BE2C (cell line): ENCODE results near the gene YIPF5.

Experiments
- DNase-seq: peaks from one replicate; pipeline ENCODE4 v3.0.0-alpha.2; 2020
- H3K27me3 ChIP-seq: fragments of 250-450 bp; sonication (Bioruptor Pico); 2 replicates; pipeline ENCODE4 v1.5.1; 2020; ENCODE audit warnings: mild to moderate bottlenecking
- H3K36me3 ChIP-seq: fragments of 250-450 bp; sonication (Bioruptor Pico); 2 replicates; pipeline ENCODE4 v1.5.1; 2020; ENCODE audit warnings: mild to moderate bottlenecking
- H3K4me1 ChIP-seq: fragments of 250-450 bp; sonication (Bioruptor Pico); 2 replicates; pipeline ENCODE4 v1.5.1; 2020
- H3K4me3 ChIP-seq: 2 replicates; pipeline ENCODE4 v1.5.1; 2011; ENCODE audit warnings: low read depth, low read length
- H3K9me3 ChIP-seq: fragments of 250-450 bp; sonication (Bioruptor Pico); 2 replicates; pipeline ENCODE4 v1.5.1; 2020
- TF ChIP-seq, protein P1 (sequence below): IDR thresholded peaks from 2 replicates; pipeline ENCODE4 v1.5.1; 2012; ENCODE audit warnings: mild to moderate bottlenecking, low read depth, low read length

The YIPF5 gene

DNA sequence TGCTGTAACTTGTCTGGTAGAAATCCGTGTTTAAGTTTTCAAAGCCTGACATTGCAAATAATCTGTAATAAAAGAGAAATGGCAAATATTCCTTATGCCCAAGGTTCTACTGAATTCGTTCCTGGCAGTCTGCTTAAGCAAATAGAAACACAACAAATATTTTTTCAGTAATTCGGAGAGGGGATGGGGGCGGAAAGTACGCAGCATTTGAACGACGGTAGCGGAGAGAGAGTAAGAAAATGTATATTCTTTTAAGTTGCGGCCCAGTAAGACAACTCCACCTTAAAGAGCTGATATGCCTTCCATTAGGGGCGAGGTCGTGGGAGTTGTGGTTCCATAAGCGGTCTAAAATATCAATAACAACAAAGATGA is 569 bp downstream of the YIPF5 start:
- H3K9me3 ChIP-seq, result no peaks in the 10 kb centered on the region
- no peaks in the 10 kb centered on the region for H3K27me3 ChIP-seq
- DNase-seq, result no peak
- peak overlapping the region; percentile 93 for H3K4me3 ChIP-seq
- H3K4me1 ChIP-seq, result no peaks in the 10 kb centered on the region
- peaks cover 6% of the 10 kb centered on the region for H3K36me3 ChIP-seq
- TF ChIP-seq, protein P1, sequence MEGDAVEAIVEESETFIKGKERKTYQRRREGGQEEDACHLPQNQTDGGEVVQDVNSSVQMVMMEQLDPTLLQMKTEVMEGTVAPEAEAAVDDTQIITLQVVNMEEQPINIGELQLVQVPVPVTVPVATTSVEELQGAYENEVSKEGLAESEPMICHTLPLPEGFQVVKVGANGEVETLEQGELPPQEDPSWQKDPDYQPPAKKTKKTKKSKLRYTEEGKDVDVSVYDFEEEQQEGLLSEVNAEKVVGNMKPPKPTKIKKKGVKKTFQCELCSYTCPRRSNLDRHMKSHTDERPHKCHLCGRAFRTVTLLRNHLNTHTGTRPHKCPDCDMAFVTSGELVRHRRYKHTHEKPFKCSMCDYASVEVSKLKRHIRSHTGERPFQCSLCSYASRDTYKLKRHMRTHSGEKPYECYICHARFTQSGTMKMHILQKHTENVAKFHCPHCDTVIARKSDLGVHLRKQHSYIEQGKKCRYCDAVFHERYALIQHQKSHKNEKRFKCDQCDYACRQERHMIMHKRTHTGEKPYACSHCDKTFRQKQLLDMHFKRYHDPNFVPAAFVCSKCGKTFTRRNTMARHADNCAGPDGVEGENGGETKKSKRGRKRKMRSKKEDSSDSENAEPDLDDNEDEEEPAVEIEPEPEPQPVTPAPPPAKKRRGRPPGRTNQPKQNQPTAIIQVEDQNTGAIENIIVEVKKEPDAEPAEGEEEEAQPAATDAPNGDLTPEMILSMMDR, result no peak

DNA sequence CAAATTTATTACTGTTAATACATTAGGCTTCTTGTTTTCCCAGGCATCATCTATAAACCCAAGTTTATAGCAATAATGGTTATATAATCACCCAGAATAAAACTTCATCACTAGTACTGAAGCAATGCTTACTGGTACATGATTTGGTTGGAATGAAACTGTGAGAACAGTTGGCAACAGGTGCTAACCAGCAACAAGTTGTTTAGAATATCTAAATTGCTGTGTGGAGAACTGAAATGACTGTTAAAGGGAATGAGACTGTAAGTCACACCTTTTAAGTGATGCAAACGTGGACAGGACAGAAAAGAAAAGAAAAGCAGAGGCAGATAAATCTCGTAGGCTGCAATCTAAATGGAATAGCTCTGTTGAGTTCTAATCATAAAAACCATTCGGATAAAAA is 2.5 kb downstream of the YIPF5 start:
- Histone ChIP-seq H3K4me1 (no peaks in the 10 kb centered on the region), H3K27me3 (no peaks in the 10 kb centered on the region), H3K4me3 (no peak overlapping the region), H3K9me3 (no peaks in the 10 kb centered on the region), H3K36me3 (peaks cover 17% of the 10 kb centered on the region)
- no peak for DNase-seq
- TF ChIP-seq, protein P1, result no peak

DNA sequence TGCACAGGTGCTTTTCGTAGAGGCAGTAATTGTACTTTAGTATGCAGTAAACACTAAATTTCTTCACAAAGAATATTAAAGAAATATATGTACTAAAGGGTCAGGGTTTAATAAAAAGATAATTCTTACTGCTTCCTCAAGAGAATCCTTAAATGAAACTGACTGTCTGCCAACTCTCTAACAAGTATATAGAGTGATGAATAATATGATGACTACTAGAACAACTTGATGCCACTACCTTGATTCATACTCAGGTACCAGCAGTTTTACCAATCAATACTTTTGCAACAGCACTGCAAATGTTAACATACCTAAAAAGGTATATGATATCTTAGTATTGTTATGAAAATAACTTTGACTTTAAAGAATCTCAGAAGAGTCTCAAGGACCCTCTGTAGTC is 3.8 kb downstream of the YIPF5 start:
- Histone ChIP-seq H3K36me3 (peaks cover 27% of the 10 kb centered on the region), H3K4me3 (no peak overlapping the region)
- TF ChIP-seq, protein P1, result no peak

DNA sequence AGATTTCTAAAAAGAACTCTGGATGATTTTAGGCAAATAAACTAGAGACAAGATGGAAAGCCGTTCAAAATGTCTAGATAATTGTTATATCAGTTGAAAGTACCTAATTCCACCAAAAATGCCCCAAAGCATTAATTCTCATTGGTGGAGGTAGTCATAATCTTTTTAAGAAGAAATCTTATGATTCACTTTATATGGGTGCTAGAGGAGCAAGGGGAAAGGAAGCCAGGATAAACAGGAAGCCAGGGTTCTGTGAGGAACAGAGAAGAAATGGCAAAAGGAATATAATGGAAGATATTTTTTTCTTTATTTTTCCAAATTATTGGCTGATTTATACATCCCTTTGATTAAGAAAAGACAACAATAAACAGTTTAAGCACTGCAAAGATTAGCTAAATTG is 7.8 kb downstream of the YIPF5 start:
- Histone ChIP-seq H3K27me3 (no peaks in the 10 kb centered on the region), H3K4me3 (no peak overlapping the region), H3K4me1 (no peaks in the 10 kb centered on the region), H3K9me3 (no peaks in the 10 kb centered on the region), H3K36me3 (peaks cover 35% of the 10 kb centered on the region)
- no peak for DNase-seq
- TF ChIP-seq, protein P1, result no peak

More for the DNA sequence above, 3.8 kb downstream of the YIPF5 start:
- Histone ChIP-seq H3K4me1 (no peaks in the 10 kb centered on the region), H3K9me3 (no peaks in the 10 kb centered on the region), H3K27me3 (no peaks in the 10 kb centered on the region)
- no peak for DNase-seq

DNA sequence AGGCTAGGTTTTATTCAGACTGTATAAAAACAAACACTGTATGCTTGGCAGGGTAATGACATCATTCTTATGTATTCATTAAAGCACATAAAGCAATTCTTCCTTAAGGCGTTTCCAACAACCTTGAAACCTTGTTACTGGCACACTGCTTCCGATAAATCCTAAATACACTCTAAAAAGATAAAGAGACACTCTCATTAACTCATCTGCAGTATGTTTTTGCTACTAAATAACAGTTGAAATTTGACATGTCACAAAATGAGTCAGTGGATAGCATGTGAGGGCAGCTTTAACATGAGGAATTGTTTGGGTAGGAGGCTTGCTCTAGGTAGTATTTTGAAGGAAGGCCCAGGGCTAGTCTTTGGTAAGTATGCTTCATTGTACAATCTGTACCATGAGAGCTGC is 13.7 kb downstream of the YIPF5 start:
- H3K4me3 ChIP-seq, result no peak overlapping the region
- H3K27me3 ChIP-seq, result no peaks in the 10 kb centered on the region
- DNase-seq, result no peak
- peaks cover 9% of the 10 kb centered on the region for H3K36me3 ChIP-seq
- no peaks in the 10 kb centered on the region for H3K9me3 ChIP-seq
- H3K4me1 ChIP-seq, result no peaks in the 10 kb centered on the region
- TF ChIP-seq, protein P1, result no peak

DNA sequence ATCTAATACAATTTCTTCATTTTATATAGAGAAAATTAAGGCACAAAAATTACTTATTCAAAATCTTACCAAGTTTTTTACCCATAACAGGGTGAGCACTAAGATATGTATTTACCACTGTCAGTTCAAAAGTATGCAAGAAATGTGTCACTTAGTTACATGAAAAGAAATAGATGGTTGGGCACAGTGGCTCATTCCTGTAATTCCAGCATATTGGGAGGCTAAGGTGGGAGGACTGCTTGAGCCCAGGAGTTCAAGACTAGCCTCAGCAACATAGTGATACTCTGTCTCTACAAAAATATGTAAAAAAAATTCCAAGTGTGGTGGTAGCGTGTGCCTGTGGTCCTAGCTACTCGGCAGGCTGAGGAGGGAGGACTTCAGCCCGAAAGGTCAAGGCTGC is 19.4 kb downstream of the YIPF5 start:
- DNase-seq, result no peak
- H3K36me3 ChIP-seq, result no peaks in the 10 kb centered on the region
- TF ChIP-seq, protein P1, result no peak
- no peaks in the 10 kb centered on the region for H3K27me3 ChIP-seq
- no peaks in the 10 kb centered on the region for H3K4me1 ChIP-seq
- H3K9me3 ChIP-seq, result no peaks in the 10 kb centered on the region
- H3K4me3 ChIP-seq, result no peak overlapping the region
